Measurements from ENCODE around the gene CDC27.
"Not testable (repeated sequence)": the region's sequence is repeated elsewhere in the genome, so short reads cannot be mapped to it uniquely, and the experiment has no call there.

CDC27 gene

GRCh38 chr17:47190243-47190642 lies 1.1 kb upstream of the CDC27 start:
- DNase-seq, result no peak

- no peak for DNase-seq
Observed at GRCh38 chr17:47189732-47190237, 690 bp upstream of the CDC27 start.

GRCh38 chr17:47188271-47188875 lies 722 bp downstream of the CDC27 start:
- DNase-seq, result peak; percentile 51

DNA sequence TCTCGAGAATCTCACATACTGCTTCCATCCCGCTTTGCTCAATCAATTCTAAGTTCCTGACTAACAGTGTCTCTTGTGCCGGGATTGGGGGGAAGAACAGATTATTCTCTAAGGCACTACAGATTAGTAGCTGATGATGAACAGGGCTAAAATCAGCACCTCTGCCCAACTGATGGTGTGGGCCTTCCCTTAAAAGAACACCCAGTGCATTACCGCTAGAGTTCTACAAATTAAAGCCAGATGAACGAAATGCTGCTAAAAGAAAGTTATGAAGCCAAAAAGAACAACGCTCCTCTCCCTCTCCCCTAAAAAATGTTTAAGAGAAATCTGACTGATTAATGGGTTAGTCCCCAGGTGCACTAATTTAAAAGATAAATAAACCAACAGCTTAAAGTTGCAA lies 4.4 kb downstream of the CDC27 start:
- DNase-seq, result peak; percentile 65

DNA sequence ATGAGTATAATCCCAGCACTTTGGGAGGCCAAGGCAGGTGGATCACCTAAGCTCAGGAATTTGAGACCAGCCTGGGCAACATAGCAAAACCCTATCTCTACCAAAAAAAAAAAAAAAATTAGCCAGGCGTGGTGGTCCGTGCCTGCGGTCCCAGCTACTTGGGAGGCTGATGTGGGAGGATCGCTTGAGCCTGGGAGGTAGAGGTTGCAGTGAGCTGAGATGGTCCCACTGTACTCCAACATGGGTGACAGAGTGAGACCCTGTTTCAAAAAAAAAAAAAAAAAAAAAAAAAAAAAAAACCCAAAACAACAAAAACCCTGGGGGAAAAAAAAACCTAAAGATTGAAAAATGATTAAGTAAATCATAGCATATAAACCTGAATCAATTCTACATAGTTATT lies 8.1 kb downstream of the CDC27 start:
- DNase-seq, result not testable (repeated sequence)

- DNase-seq, result no peak
Observed at GRCh38 chr17:47180337-47180736, 8.8 kb downstream of the CDC27 start.

GRCh38 chr17:47179141-47179540 lies 10.0 kb downstream of the CDC27 start:
- DNase-seq, result no peak

- no peak for DNase-seq
Observed at GRCh38 chr17:47177261-47177660, 11.8 kb downstream of the CDC27 start.

GRCh38 chr17:47176389-47176826 lies 12.7 kb downstream of the CDC27 start:
- no peak for DNase-seq

GRCh38 chr17:47174823-47175222 lies 14.3 kb downstream of the CDC27 start:
- not testable (repeated sequence) for DNase-seq

DNA sequence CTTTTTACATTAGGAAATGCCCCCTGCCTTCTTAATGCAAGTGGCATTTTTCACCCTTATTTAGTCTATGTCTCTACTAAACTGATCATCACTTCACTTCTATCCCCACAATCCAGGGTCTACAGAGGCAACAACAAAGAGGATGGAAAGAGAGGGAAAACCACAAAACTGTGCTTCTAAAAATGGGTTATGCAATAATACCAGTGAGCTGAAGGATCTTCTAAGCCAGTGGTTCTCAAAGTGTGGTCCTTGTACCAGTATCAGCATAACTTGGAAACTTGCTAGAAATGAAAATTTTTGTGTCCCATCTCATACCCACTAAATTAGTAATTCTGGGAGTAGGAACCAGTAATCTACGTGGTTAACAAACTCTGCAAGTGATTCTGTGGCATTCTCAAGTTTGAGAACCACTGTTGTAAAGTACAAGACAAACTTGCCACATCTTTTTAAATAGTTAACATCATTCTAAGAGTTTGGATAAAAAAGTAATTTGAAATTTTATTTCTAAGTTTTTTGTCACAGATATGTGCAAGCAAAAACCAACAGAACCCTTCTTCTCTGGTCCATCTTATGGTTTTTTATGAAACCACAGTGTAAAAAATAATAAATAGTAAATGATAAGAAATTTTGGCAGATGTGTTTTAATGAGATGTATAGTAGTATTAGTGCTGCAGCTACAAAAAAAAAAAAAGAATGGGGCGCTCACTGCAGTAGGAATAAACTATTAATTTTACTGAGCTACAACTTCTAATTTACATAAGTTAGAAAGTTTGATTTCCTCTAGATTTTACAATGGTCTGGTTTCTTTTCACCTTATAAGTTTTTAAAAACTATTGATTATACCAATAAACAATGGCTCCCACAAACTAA lies 16.2 kb downstream of the CDC27 start:
- DNase-seq, result peak; percentile 16

GRCh38 chr17:47170710-47171109 lies 18.4 kb downstream of the CDC27 start:
- no peak for DNase-seq

GRCh38 chr17:47168896-47169295 lies 20.2 kb downstream of the CDC27 start:
- not testable (repeated sequence) for DNase-seq

- DNase-seq, result not testable (repeated sequence)
Observed at GRCh38 chr17:47166854-47167253, 22.2 kb downstream of the CDC27 start.

DNA sequence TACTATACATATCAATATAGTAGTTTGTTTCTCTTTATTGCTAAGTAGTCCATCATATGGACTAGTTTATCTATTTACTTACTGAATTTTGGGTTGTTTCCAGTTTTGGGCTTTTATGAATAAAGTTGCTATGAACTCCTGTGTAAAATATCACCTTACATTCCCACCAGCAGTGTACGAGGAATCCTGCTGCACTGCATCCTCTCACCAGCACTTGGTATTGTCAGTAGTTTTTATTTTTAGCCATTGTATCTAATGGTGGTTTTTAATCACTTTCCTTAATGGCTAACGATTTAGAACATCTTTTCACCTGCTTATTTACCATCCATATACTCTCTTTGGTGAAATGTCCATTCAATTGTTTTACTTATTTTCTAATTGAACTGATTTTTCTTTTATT lies 24.0 kb downstream of the CDC27 start:
- DNase-seq, result no peak

DNA sequence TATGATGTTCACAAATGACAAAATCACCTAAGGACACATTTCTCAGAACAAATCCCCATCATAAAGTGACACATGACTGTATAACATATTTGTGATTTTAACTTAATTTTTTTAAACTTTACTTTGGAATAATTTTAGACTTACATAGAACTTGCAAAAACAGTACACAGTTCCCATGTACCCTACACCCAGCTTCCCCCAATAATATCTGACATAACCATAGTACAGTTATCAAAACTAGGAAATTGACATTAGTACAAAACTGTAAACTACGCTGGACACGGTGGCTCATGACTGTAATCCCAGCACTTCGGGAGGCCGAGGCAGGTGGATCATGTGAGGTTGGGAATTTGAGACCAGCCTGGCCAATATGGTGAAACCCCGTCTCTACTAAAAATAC lies 24.8 kb downstream of the CDC27 start:
- no peak for DNase-seq

DNA sequence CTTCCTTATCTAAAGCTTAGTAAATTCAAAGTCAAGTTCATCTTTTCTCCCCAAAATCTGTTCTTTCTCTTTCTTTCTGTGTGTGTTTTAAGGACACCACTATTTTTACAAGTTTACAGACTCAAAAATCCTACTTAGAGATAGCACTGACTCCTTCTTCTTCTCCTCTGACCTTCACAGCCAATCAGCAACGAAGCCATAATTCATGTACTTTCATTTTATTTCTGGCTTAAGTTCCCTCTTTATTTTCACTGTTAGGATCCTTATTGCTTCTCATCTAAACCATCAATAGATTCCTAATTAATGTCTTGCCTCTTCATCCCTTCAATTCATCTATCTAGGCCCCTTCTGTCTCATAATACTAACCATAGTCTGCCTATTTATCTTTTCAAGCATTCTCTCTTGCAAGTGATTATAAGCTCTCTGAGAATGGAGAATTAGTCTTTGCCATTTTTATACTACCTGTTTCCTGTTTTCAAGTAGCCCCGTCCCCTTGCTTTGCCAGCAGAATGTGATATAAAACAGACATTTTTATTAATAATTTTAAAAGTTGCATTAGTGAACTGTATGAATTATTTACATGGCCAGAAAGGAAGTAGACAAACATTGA lies 27.0 kb downstream of the CDC27 start:
- DNase-seq, result no peak

DNA sequence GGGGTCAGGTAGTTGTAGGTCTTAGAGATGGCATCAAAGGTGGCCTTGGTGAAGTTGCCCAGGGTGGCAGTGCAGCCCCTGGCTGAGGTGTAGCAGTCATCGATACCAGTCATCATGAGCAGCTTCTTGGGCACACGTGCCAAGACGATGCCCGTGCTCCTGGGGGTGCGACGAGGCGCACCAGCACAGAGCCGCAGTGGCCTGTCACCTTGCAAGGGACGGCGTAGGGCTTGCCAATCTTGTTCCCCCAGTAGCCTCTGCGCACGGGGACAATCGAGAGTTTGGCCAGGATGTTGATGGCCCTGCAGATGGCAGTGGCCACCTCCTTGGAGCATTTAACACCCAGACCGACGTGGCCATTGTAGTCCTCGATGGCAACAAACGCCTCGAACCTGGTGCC lies 29.8 kb downstream of the CDC27 start:
- DNase-seq, result no peak

DNA sequence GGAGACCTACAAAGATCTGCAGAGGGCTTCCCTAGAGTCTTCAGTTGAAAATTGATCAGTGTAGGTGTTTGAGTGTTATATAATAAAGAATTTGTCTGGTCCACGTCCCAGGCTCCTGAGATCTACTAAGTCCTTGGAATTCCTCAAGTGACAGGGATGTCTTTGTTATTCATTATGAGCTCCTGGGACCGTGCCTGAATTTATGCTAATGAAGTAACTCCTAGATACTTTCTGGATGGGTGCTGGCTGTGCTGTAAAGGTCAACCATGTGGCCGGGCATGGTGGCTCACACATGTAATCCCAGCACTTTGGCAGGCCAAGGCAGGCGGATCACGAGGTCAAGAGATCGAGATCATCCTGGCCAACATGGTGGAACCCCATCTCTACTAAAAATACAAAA lies 43.7 kb downstream of the CDC27 start:
- no peak for DNase-seq

DNA sequence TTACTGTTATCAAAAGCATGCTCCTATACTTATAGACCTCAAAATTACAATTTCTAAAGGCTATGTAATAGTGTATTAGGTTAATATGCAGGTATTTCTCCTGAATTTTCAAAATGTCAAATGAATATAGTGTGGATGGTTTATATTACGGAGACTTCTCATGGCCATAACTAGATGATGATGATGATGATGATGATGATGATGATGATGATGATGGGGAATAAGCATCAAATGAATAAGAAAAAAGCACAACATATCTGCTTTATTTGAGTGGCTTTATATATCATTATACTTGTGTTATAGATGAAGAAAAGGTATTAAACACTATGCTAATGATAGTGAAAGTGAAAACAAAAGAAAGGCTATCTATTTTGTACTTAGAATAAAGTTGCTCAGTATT lies 53.9 kb downstream of the CDC27 start:
- no peak for DNase-seq

DNA sequence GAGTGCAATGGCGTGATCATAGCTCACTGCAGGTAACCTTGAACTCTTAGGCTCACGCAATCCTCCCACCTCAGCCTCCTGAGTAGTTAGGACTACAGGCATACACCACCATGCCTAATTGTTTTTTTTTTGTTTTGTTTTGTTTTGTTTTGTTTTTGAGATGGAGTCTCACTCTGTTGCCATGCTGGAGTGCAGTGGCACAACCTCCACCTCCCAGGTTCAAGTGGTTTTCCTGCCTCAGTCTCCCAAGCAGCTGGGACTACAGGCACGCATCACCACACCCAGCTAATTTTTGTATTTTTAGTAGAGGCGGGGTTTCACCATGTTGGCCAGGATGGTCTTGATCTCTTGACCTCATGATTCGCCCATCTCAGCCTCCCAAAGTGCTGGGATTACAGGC lies 54.7 kb downstream of the CDC27 start:
- not testable (repeated sequence) for DNase-seq

DNA sequence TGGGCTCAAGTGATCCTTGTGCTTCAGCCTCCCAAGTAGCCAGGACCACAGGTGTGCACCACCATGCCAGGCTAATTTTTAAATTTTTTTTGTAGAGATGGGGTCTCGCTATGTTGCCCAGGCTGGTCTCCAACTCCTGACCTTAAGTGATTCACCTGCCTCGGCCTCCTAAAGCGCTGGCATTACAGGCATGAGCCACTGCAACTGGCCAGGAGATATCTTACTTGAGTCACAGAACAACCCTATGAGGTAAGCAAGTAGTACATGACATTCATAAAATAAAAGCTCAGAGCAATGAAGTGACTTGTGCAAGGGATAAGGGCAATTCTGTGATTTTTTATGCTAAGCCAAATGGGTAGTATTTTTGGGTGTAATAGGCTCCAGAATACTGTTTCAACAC lies 57.3 kb downstream of the CDC27 start:
- no peak for DNase-seq

DNA sequence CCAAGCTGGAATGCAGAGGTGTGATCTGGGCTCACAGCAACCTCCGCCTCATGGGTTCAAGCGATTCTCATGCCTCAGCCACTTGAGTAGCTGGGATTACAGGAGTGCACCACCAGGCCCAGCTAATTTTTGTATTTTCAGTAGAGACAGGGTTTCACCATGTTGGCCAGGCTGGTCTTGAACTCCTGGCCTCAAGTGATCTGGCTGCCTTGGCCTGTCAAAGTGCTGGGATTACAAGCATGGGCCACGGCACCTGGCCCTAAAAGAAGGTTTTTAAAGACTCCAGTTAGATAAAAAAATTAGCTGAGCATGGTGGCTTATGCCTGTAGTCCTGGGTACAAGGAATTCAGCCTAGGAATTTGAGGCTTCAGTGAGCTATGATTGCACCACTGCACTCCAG lies 62.3 kb downstream of the CDC27 start:
- not testable (repeated sequence) for DNase-seq

DNA sequence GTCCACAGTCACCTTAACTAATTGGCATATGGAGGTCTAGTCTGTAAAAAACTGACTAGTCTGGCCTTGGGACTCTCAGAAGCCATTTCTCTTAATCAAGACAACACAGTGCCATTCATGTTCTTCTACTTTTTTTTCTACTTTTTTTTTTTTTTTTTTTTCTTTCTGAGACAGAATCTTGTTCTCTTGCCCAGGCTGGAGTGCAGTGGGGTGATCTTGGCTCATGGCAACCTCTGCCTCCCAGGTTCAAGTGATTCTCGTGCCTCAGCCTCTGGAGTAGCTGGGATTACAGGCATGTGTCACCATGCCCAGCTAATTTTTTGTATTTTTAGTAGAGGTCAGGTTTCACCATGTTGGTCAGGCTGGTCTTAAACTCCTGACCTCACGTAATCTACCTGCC lies 65.8 kb downstream of the CDC27 start:
- DNase-seq, result not testable (repeated sequence)
